ENCODE data around the gene MAN1C1. TPM values are rescaled to one million over a fixed set of nuclear protein-coding genes. Genes with fewer than 3 reads are reported as not detected.

Gene MAN1C1
- total and polyA plus RNA-seq, 7 donors, result 1.8 to 6.7 (median 2.0) TPM

DNA sequence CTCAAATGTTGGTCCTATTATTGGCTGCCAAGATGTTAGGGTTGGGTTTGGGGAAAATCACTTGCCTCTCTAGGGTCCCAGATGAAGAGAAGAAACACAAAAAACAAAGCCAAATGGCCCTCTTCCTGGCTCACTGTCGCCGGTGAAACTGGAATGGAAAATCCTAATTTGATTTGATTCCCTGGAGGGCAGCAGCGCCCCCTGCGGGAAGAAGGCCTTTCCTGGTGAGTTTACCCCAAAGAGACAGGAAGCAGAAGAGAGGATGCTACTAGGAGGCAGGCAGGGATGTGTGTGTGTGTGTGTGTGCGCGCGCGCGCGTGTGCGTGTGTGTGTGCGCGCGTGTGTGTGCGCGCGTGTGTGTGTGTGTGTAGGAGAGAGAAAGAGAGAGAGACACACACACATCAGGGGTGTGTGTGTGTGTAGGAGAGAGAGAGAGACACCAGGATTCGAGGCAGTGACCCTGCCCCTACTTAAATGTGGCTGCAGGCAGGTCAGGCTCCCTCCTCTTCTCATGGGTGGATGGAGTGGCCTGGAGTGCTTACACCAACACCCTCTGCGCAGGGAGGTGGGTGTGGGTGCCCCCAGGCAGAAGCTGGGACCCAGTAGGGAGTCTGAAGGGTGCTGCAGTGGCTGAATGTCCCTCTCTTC, 180.3 kb downstream of the MAN1C1 start:
- DNase-seq, result peak; percentile 87 to 92
- no peaks in the 10 kb centered on the region for H3K27me3 ChIP-seq (ENCODE audit: insufficient read depth in 3 of 3, low read length in 2 of 3)
- 13 to 24% (median 23%) methylated on average over 17 to 19 of the region's 19 CpGs for WGBS, 3 donors
- H3K9me3 ChIP-seq, result no peaks in the 10 kb centered on the region
- intact Hi-C loops (cut with DNase I), result loop anchor here (1.0 to 5.0 kb wide), 8 partner anchors 30 to 365 kb away; partner anchors contain the start of gene MACO1 (in 1 of the 2)
- TF ChIP-seq, protein P1, sequence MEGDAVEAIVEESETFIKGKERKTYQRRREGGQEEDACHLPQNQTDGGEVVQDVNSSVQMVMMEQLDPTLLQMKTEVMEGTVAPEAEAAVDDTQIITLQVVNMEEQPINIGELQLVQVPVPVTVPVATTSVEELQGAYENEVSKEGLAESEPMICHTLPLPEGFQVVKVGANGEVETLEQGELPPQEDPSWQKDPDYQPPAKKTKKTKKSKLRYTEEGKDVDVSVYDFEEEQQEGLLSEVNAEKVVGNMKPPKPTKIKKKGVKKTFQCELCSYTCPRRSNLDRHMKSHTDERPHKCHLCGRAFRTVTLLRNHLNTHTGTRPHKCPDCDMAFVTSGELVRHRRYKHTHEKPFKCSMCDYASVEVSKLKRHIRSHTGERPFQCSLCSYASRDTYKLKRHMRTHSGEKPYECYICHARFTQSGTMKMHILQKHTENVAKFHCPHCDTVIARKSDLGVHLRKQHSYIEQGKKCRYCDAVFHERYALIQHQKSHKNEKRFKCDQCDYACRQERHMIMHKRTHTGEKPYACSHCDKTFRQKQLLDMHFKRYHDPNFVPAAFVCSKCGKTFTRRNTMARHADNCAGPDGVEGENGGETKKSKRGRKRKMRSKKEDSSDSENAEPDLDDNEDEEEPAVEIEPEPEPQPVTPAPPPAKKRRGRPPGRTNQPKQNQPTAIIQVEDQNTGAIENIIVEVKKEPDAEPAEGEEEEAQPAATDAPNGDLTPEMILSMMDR (IDR thresholded peaks at IDR 0.05), result peak; percentile 75
- H3K27ac ChIP-seq, result peak overlapping the region; percentile 84
- H3K4me3 ChIP-seq, result peak overlapping the region; percentile 55
- peaks cover 55% of the 10 kb centered on the region for H3K4me1 ChIP-seq
- peak; percentile 35 to 62 (median 44) for ATAC-seq
- H3K36me3 ChIP-seq (ENCODE audit: insufficient read depth in 1 of 2, low read depth in 1 of 2), result peaks cover 0 to 6% of the 10 kb centered on the region in 2 donors

- Histone ChIP-seq H3K9me3 (no peaks in the 10 kb centered on the region), H3K27ac (peak overlapping the region; percentile 84), H3K4me3 (no peak overlapping the region), H3K27me3 (ENCODE audit: insufficient read depth in 3 of 3, low read length in 2 of 3) (no peaks in the 10 kb centered on the region), H3K4me1 (peaks cover 59% of the 10 kb centered on the region), H3K36me3 (ENCODE audit: insufficient read depth in 1 of 2, low read depth in 1 of 2) (peaks cover 0 to 9% of the 10 kb centered on the region in 2 donors)
- TF ChIP-seq, protein P1 (IDR thresholded peaks at IDR 0.05), result peak; percentile 23
- intact Hi-C loops (cut with DNase I), result loop anchor here (2.0 to 5.0 kb wide), 8 partner anchors 31 to 366 kb away; partner anchors contain the start of gene MACO1 (in 1 of the 2)
- DNase-seq, result peak in 1 of 2 donors; percentile 75
- ATAC-seq, result peak in 3 of 4 donors; percentile 25 to 37 (median 28)
- WGBS, 3 donors, result 74 to 82% (median 77%) methylated on average over 8 of the region's 8 CpGs
These were observed 181.3 kb downstream of the MAN1C1 start for GRCh38 chr1:25797939-25798338.

GRCh38 chr1:25798666-25799351, 182.2 kb downstream of the MAN1C1 start:
- intact Hi-C loops (cut with DNase I), result loop anchor here (2.0 to 5.0 kb wide), 7 partner anchors 57 to 367 kb away; partner anchors contain the start of gene MACO1 (in 1 of the 2)
- H3K36me3 ChIP-seq (ENCODE audit: insufficient read depth in 1 of 2, low read depth in 1 of 2), result peaks cover 0 to 9% of the 10 kb centered on the region in 2 donors
- no peaks in the 10 kb centered on the region for H3K27me3 ChIP-seq (ENCODE audit: insufficient read depth in 3 of 3, low read length in 2 of 3)
- no peaks in the 10 kb centered on the region for H3K9me3 ChIP-seq
- H3K4me3 ChIP-seq, result no peak overlapping the region
- H3K27ac ChIP-seq, result peak overlapping the region; percentile 91
- ATAC-seq (no peak), DNase-seq (no peak)
- WGBS, 3 donors, result 83 to 88% (median 85%) methylated on average over 8 of the region's 8 CpGs
- TF ChIP-seq, protein P1 (IDR thresholded peaks at IDR 0.05), result no peak
- H3K4me1 ChIP-seq, result peaks cover 65% of the 10 kb centered on the region

DNA sequence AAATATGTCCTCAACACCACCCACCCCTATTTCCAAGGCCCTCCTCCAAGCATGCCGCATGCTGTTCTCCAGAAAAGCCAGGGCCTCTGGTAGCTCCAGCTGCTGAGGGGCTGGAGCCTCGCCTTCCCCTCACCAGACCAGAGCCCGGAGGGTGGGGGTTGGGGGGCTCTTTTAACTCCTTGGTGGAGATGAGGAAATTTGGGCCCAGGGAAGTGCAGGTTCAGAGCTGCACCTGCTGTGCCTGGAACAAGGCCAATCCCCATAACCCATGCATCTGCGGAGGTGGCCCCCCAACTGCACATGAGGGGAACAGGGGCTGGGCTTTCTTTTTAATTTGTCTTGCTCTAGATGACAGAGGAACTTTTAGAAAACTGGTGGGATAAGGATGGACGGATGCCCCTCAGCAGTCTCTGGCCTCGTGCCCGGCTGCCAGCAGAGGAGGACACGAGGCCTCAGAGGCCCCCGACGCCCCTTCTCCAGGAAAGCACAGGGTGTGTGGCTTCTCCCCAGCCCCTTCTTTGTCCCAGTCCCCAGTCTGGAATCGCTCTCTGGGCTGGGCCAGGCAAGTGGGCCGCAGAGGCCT, 182.9 kb downstream of the MAN1C1 start:
- peaks cover 65% of the 10 kb centered on the region for H3K4me1 ChIP-seq
- 24 to 25% (median 25%) methylated on average over 12 of the region's 12 CpGs for whole genome bisulfite sequencing, 3 donors
- H3K27ac ChIP-seq, result peak overlapping the region; percentile 91
- TF ChIP-seq, protein P1 (IDR thresholded peaks at IDR 0.05), result no peak
- no peaks in the 10 kb centered on the region for H3K9me3 ChIP-seq
- H3K4me3 ChIP-seq, result peak overlapping the region; percentile 69
- H3K36me3 ChIP-seq (ENCODE audit: insufficient read depth in 1 of 2, low read depth in 1 of 2), result peaks cover 0 to 9% of the 10 kb centered on the region in 2 donors
- intact Hi-C loops (cut with DNase I), result loop anchor here (2.0 to 5.0 kb wide), 7 partner anchors 57 to 367 kb away; partner anchors contain the start of gene MACO1 (in 1 of the 2)
- DNase-seq (no peak), ATAC-seq (no peak)
- no peaks in the 10 kb centered on the region for H3K27me3 ChIP-seq (ENCODE audit: insufficient read depth in 3 of 3, low read length in 2 of 3)

Measured in psoas muscle (tissue), 8 donors.